Fibroblast of lung (primary cell): ENCODE results near the gene FILIP1L. TPM values are rescaled to one million over a fixed set of nuclear protein-coding genes. Genes with fewer than 3 reads are reported as not detected.

Source experiments
- DNase-seq, 2 donors: peaks; one replicate each; pipeline versions ENCODE4 v3.0.0 to v3.0.0-alpha.2; 2010; ENCODE audit warnings: low read depth in 2 of 2
- H2AFZ ChIP-seq: 2 replicates; pipeline ENCODE4 v1.5.1; 2012; ENCODE audit warnings: low read length, control low read depth, inconsistent platforms
- H3K27ac ChIP-seq: 2 replicates; pipeline ENCODE4 v1.5.1; 2011; ENCODE audit warnings: low read length, control low read depth; ENCODE audit not compliant: insufficient read depth
- H3K27me3 ChIP-seq: 2 replicates; pipeline ENCODE4 v1.5.1; 2011; ENCODE audit warnings: mild to moderate bottlenecking, low read length; ENCODE audit not compliant: control insufficient read depth, insufficient read depth
- H3K36me3 ChIP-seq: 2 replicates; pipeline ENCODE4 v1.5.1; 2011; ENCODE audit warnings: low read length; ENCODE audit not compliant: control insufficient read depth, insufficient read depth
- H3K4me1 ChIP-seq: 2 replicates; pipeline ENCODE4 v1.5.1; 2011; ENCODE audit warnings: low read length; ENCODE audit not compliant: control insufficient read depth, insufficient read depth; ENCODE audit errors: extremely low read depth
- H3K4me2 ChIP-seq: 2 replicates; pipeline ENCODE4 v1.5.1; 2011; ENCODE audit warnings: low read length, control low read depth; ENCODE audit not compliant: insufficient read depth; ENCODE audit errors: extremely low read depth
- H3K4me3 ChIP-seq, 4 experiments: fragments of 200-600 bp in 1 of 4; sonication (generic) in 1 of 4; replicated peaks in 1 of 4; 2 replicates each; pipeline ENCODE4 v1.5.1; 2011 to 2016; ENCODE audit warnings: low read length in 4 of 4, low read depth in 3 of 4, mild to moderate bottlenecking in 3 of 4, control low read depth in 2 of 4, inconsistent platforms in 1 of 4, mixed read lengths in 1 of 4; ENCODE audit not compliant: insufficient read depth in 1 of 4; ENCODE audit errors: control extremely low read depth in 1 of 4
- H3K79me2 ChIP-seq: 2 replicates; pipeline ENCODE4 v1.5.1; 2012; ENCODE audit warnings: mild to moderate bottlenecking, low read length, inconsistent platforms; ENCODE audit not compliant: control insufficient read depth, insufficient read depth
- H3K9ac ChIP-seq: 2 replicates; pipeline ENCODE4 v1.5.1; 2011; ENCODE audit warnings: mild to moderate bottlenecking, low read length, control low read depth; ENCODE audit not compliant: insufficient read depth
- H3K9me3 ChIP-seq: 2 replicates; pipeline ENCODE4 v1.5.1; 2012; ENCODE audit warnings: low read depth, low read length; ENCODE audit not compliant: control insufficient read depth, insufficient read depth
- H4K20me1 ChIP-seq: 2 replicates; pipeline ENCODE4 v1.5.1; 2011; ENCODE audit warnings: low read length; ENCODE audit not compliant: control insufficient read depth, insufficient read depth; ENCODE audit errors: extremely low read depth
- EZH2 ChIP-seq: IDR thresholded peaks from 2 replicates; pipeline ENCODE4 v1.5.1; 2012; ENCODE audit warnings: low read length, control low read depth, mild to moderate bottlenecking; ENCODE audit errors: missing control alignments
- polyA plus RNA-seq, 2 donors: library from polyadenylated mRNA; depleted of rRNA in 1 of 2; stranded (reverse) in 1 of 2; unstranded in 1 of 2; fragments of >200 nt; gene quantifications; 2 replicates each; pipeline ENCODE4 v1.2.1, GENCODE V29; 2011 to 2012; ENCODE audit warnings: missing spikeins in 1 of 2
- total RNA-seq: library from RNA; depleted of rRNA; stranded (reverse); fragments of >200 nt; gene quantifications from 2 replicates; pipeline ENCODE4 v1.2.1, GENCODE V29; 2014
- TF ChIP-seq, protein P1 (sequence below), 2 donors: IDR thresholded peaks in 1 of 2; conservative IDR thresholded peaks in 1 of 2; 1 replicate in 1 of 2; 2 replicates in 1 of 2; pipeline ENCODE4 v1.5.1; 2011 to 2012; ENCODE audit warnings: low read length in 2 of 2, control low read depth in 1 of 2, inconsistent platforms in 1 of 2, low read depth in 1 of 2, mild to moderate bottlenecking in 1 of 2

The FILIP1L gene
- total and polyA plus RNA-seq, 2 donors (not counting 1 experiment from before 2014, with no cell fraction given): 92.8 to 126 TPM

DNA sequence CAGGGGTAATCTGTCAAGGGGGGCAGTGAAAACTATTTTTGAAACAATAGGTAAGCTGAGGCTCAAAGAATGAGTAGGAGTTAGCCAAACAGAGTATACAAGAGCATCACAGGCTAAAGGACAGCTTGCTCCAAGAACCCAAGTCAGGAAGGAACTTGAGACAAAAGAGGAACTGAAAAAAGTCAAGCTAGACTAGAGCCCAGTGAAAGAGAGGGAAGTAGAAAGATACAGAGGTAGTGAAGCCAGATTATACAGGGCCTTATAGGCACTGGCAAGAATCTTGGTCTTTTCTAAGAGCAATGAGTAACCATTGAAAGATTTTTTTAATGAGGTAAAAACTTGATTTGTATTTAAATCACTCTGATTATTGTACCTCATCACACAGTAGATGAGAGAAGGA is 69.9 kb downstream of the FILIP1L start:
- Histone ChIP-seq H4K20me1 (no peaks in the 10 kb centered on the region), H3K27ac (no peak overlapping the region), H3K9me3 (no peaks in the 10 kb centered on the region), H3K4me2 (no peak overlapping the region), H3K9ac (no peak overlapping the region), H3K4me3 (no peak overlapping the region), H3K4me1 (peaks cover 53% of the 10 kb centered on the region), H3K27me3 (no peaks in the 10 kb centered on the region), H2AFZ (no peak overlapping the region), H3K36me3 (no peaks in the 10 kb centered on the region), H3K79me2 (no peaks in the 10 kb centered on the region)
- DNase-seq: no peak
- TF ChIP-seq, protein P1, sequence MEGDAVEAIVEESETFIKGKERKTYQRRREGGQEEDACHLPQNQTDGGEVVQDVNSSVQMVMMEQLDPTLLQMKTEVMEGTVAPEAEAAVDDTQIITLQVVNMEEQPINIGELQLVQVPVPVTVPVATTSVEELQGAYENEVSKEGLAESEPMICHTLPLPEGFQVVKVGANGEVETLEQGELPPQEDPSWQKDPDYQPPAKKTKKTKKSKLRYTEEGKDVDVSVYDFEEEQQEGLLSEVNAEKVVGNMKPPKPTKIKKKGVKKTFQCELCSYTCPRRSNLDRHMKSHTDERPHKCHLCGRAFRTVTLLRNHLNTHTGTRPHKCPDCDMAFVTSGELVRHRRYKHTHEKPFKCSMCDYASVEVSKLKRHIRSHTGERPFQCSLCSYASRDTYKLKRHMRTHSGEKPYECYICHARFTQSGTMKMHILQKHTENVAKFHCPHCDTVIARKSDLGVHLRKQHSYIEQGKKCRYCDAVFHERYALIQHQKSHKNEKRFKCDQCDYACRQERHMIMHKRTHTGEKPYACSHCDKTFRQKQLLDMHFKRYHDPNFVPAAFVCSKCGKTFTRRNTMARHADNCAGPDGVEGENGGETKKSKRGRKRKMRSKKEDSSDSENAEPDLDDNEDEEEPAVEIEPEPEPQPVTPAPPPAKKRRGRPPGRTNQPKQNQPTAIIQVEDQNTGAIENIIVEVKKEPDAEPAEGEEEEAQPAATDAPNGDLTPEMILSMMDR (conservative IDR thresholded peaks at IDR 0.05 in 1 of 2, IDR thresholded peaks at IDR 0.05 in 1 of 2; ENCODE audit: low read depth in 1 of 2, low read length in 2 of 2): no peak
- no peak for TF ChIP-seq EZH2

DNA sequence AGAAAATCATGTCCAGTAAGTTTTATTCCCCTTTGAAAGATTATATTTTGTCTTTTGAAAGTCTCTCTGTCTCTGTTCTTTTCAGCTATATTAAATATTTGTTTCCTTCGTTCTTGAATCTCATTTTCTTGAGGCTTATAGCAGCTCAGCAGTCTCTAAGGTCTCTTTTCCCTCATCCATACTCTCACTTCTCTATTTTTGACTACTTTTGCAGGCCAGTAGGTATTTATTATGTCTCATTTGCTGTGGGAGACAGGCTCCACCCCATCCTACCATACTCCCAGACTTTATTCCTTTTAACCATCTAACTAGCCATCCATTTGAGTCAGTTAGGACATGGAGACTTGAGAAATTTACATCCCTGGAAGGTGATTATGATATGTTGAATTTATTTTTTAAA is 71.0 kb downstream of the FILIP1L start:
- Histone ChIP-seq H3K27ac (peak overlapping the region; percentile 86), H3K4me3 (no peak overlapping the region), H4K20me1 (no peaks in the 10 kb centered on the region), H3K27me3 (no peaks in the 10 kb centered on the region), H3K4me1 (peaks cover 50% of the 10 kb centered on the region), H3K9me3 (no peaks in the 10 kb centered on the region), H3K36me3 (no peaks in the 10 kb centered on the region), H3K9ac (no peak overlapping the region), H3K79me2 (no peaks in the 10 kb centered on the region), H3K4me2 (no peak overlapping the region), H2AFZ (no peak overlapping the region)
- TF ChIP-seq, protein P1 (conservative IDR thresholded peaks at IDR 0.05 in 1 of 2, IDR thresholded peaks at IDR 0.05 in 1 of 2; ENCODE audit: low read depth in 1 of 2, low read length in 2 of 2): no peak
- TF ChIP-seq EZH2: no peak
- DNase-seq: peak in 1 of 2 donors; percentile 32

DNA sequence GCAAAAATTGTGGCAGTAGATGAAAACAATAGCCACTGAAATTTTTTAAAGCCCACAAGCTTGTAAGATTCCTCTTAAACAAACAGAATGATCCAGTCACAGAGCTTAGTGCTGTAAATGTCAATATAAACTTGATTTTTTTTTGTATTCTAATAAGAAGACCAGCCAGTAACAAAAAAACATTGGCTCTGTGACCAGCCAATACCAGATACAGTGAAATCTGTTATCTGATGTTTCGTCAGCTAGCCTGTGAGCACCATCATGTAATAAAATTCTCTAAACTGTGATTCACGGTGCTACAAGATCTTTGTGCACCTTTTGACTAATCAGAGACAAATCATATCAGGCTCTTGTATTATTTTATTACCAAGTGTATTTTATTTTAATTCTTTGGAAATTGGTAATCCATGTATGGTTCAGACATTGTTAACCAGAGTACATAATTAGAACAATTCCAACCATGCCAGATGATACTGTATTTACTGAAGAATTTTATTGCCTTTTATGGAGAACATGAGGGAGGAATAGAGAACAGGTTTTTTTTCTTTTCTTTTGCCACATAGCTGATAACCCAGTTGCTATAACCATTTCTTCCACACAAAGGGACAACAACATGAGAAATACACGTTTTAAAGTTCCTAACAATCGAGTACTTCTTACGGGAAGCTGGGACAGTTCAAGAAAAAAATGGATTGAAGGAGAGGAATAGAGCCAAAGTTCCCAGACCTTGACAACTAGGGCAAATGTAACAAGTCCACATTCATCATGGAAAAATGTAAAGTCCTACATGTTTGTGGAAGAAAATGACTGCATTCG is 71.9 kb downstream of the FILIP1L start:
- Histone ChIP-seq H3K4me2 (peak overlapping the region; percentile 70), H3K9me3 (no peaks in the 10 kb centered on the region), H3K27ac (peak overlapping the region; percentile 86), H2AFZ (no peak overlapping the region), H3K36me3 (no peaks in the 10 kb centered on the region), H4K20me1 (no peaks in the 10 kb centered on the region), H3K4me3 (no peak overlapping the region), H3K79me2 (no peaks in the 10 kb centered on the region), H3K4me1 (peaks cover 43% of the 10 kb centered on the region), H3K9ac (peak overlapping the region; percentile 52), H3K27me3 (no peaks in the 10 kb centered on the region)
- peak; percentile 90 to 97 for DNase-seq
- TF ChIP-seq, protein P1 (conservative IDR thresholded peaks at IDR 0.05 in 1 of 2, IDR thresholded peaks at IDR 0.05 in 1 of 2; ENCODE audit: low read depth in 1 of 2, low read length in 2 of 2): no peak
- TF ChIP-seq EZH2: no peak
